Caco-2 (cell line): ENCODE measurements around the gene TEF. TPM values are rescaled to one million over a fixed set of nuclear protein-coding genes. Genes with fewer than 3 reads are reported as not detected.

Experiments used
- BruUV-seq: library from RNA; stranded (reverse); fragments of 400-500 nt; replicated peaks from 2 replicates; lab custom pipeline; 2021; lab: Mats Ljungman, UMichigan
- CTCF ChIA-PET: fragments of 300-600 bp; sonication (Branson Sonifier 250); formaldehyde crosslinking; loops from one replicate; lab custom pipeline; 2022; ENCODE audit warnings: antibody characterized with exemption; lab: Charles Lee
- POLR2A ChIA-PET: fragments of 300-600 bp; sonication (Branson Sonifier 250); formaldehyde crosslinking; loops from one replicate; lab custom pipeline; 2022; ENCODE audit warnings: antibody characterized with exemption; lab: Charles Lee
- DNase-seq, 2 experiments: peaks; one replicate each; pipeline versions ENCODE4 v3.0.0 to v3.0.0-alpha.2; 2020 to 2022
- H3K27me3 ChIP-seq: replicated peaks from 2 replicates; pipeline ENCODE4 v1.6.0; 2011; ENCODE audit warnings: low read length; ENCODE audit not compliant: control insufficient read depth, insufficient read depth
- H3K36me3 ChIP-seq: 2 replicates; pipeline ENCODE4 v1.5.1; 2011; ENCODE audit warnings: low read length; ENCODE audit not compliant: control insufficient read depth, insufficient read depth
- H3K4me1 ChIP-seq: fragments of 250-450 bp; sonication (Bioruptor Pico); 2 replicates; pipeline ENCODE4 v1.5.1; 2020; ENCODE audit warnings: mild to moderate bottlenecking
- H3K4me3 ChIP-seq: 2 replicates; pipeline ENCODE4 v1.5.1; 2011; ENCODE audit warnings: low read depth, mild to moderate bottlenecking, control low read depth, low read length
- H3K9me3 ChIP-seq: fragments of 250-450 bp; sonication (Bioruptor Pico); 2 replicates; pipeline ENCODE4 v1.5.1; 2020; ENCODE audit warnings: mild to moderate bottlenecking, moderate library complexity
- H3K27ac Mint-ChIP-seq: one replicate; pipeline ENCODE4 v1.8.0; 2022; ENCODE audit warnings: mixed read lengths; ENCODE audit not compliant: unreplicated experiment
- H3K27me3 Mint-ChIP-seq: one replicate; pipeline ENCODE4 v1.8.0; 2022; ENCODE audit warnings: mixed read lengths; ENCODE audit not compliant: insufficient read depth, unreplicated experiment
- H3K36me3 Mint-ChIP-seq: one replicate; pipeline ENCODE4 v1.8.0; 2022; ENCODE audit warnings: mild to moderate bottlenecking, mixed read lengths; ENCODE audit not compliant: insufficient read depth, unreplicated experiment
- H3K4me1 Mint-ChIP-seq: one replicate; pipeline ENCODE4 v1.8.0; 2022; ENCODE audit warnings: low read depth, mixed read lengths; ENCODE audit not compliant: unreplicated experiment
- H3K4me3 Mint-ChIP-seq: one replicate; pipeline ENCODE4 v1.8.0; 2022; ENCODE audit warnings: mild to moderate bottlenecking, moderate library complexity, mixed read lengths; ENCODE audit not compliant: unreplicated experiment
- H3K9me3 Mint-ChIP-seq: one replicate; pipeline ENCODE4 v1.8.0; 2022; ENCODE audit warnings: mixed read lengths; ENCODE audit not compliant: unreplicated experiment
- CTCF ChIP-seq, 2 experiments: fragments of 200-600 bp in 1 of 2; IDR thresholded peaks; 1 replicate in 1 of 2; 2 replicates in 1 of 2; pipeline versions ENCODE4 v1.5.1 to v1.8.0; 2011 to 2022; ENCODE audit warnings: antibody characterized with exemption in 1 of 2, control low read depth in 1 of 2, inconsistent platforms in 1 of 2, low read depth in 1 of 2, low read length in 1 of 2, mild to moderate bottlenecking in 1 of 2, moderate library complexity in 1 of 2; ENCODE audit not compliant: insufficient read depth in 1 of 2, severe bottlenecking in 1 of 2, unreplicated experiment in 1 of 2
- intact Hi-C: fragments of 100-400 bp; cut with micrococcal nuclease; formaldehyde crosslinking; loops from one replicate; pipeline ENCODE4 v1.10.0; 2022; ENCODE audit not compliant: unreplicated experiment
- total RNA-seq: library from RNA; stranded (reverse); gene quantifications from 2 replicates; pipeline ENCODE4 v1.2.3, GENCODE V29; 2022

The TEF gene
- total RNA-seq, 1 experiment from 2014 or later, result 13.8 TPM

- Histone ChIP-seq H3K4me3 (no peak overlapping the region), H3K9me3 (no peaks in the 10 kb centered on the region), H3K27me3 (no peaks in the 10 kb centered on the region), H3K36me3 (no peaks in the 10 kb centered on the region), H3K4me1 (peaks cover 6% of the 10 kb centered on the region; the same call in 1 of the 2 replicates)
- CTCF ChIA-PET, result no interaction called here
- BruUV-seq, result no TSS peak
- TF ChIP-seq CTCF (IDR thresholded peaks at IDR 0.05; ENCODE audit: insufficient read depth in 1 of 2, low read depth in 1 of 2, low read length in 1 of 2, severe bottlenecking in 1 of 2, unreplicated experiment in 1 of 2), result no peak
- H3K4me3 Mint-ChIP-seq, result no peak overlapping the region
- no peaks in the 10 kb centered on the region for H3K9me3 Mint-ChIP-seq
- POLR2A ChIA-PET, result no interaction called here
- H3K27ac Mint-ChIP-seq, result no peak overlapping the region
- H3K36me3 Mint-ChIP-seq, result peaks cover 10% of the 10 kb centered on the region
- no peaks in the 10 kb centered on the region for H3K27me3 Mint-ChIP-seq
- H3K4me1 Mint-ChIP-seq, result peaks cover 9% of the 10 kb centered on the region
- intact Hi-C loops, result no loop called here
- DNase-seq, result no peak
Observed at GRCh38 chr22:41418717-41419116, 37.0 kb downstream of the TEF start.

GRCh38 chr22:41425660-41426365 lies 44.1 kb downstream of the TEF start:
- H3K9me3 Mint-ChIP-seq, result no peaks in the 10 kb centered on the region
- intact Hi-C loops, result no loop called here
- H3K27me3 Mint-ChIP-seq, result no peaks in the 10 kb centered on the region
- no peak overlapping the region for H3K27ac Mint-ChIP-seq
- no TSS peak for BruUV-seq
- H3K4me3 Mint-ChIP-seq, result no peak overlapping the region
- DNase-seq, result no peak
- Histone ChIP-seq H3K4me3 (no peak overlapping the region), H3K36me3 (no peaks in the 10 kb centered on the region), H3K4me1 (no peaks in the 10 kb centered on the region), H3K27me3 (no peaks in the 10 kb centered on the region), H3K9me3 (no peaks in the 10 kb centered on the region)
- H3K4me1 Mint-ChIP-seq, result no peaks in the 10 kb centered on the region
- ChIA-PET CTCF (no interaction called here), POLR2A (interaction anchor here (0.7 kb wide), 1 partner anchor 386 kb away, joined by 5 read pairs; no protein-coding TSS in a partner anchor)
- TF ChIP-seq CTCF (IDR thresholded peaks at IDR 0.05; ENCODE audit: insufficient read depth in 1 of 2, low read depth in 1 of 2, low read length in 1 of 2, severe bottlenecking in 1 of 2, unreplicated experiment in 1 of 2), result no peak
- peaks cover 18% of the 10 kb centered on the region for H3K36me3 Mint-ChIP-seq

GRCh38 chr22:41429232-41429950 lies 47.6 kb downstream of the TEF start:
- BruUV-seq, result no TSS peak
- Histone ChIP-seq H3K9me3 (no peaks in the 10 kb centered on the region), H3K36me3 (no peaks in the 10 kb centered on the region), H3K4me1 (no peaks in the 10 kb centered on the region), H3K27me3 (no peaks in the 10 kb centered on the region), H3K4me3 (no peak overlapping the region)
- ChIA-PET CTCF (interaction anchor here (0.7 kb wide), 2 partner anchors 135 to 354 kb away, joined by 4 to 6 read pairs; no protein-coding TSS in a partner anchor), POLR2A (interaction anchor here (0.6 kb wide), 1 partner anchor 507 kb away, joined by 6 read pairs; no protein-coding TSS in a partner anchor)
- H3K9me3 Mint-ChIP-seq, result no peaks in the 10 kb centered on the region
- H3K4me1 Mint-ChIP-seq, result no peaks in the 10 kb centered on the region
- peaks cover 42% of the 10 kb centered on the region for H3K36me3 Mint-ChIP-seq
- DNase-seq, result no peak
- H3K4me3 Mint-ChIP-seq, result no peak overlapping the region
- intact Hi-C loops, result no loop called here
- H3K27me3 Mint-ChIP-seq, result no peaks in the 10 kb centered on the region
- TF ChIP-seq CTCF (IDR thresholded peaks at IDR 0.05; ENCODE audit: insufficient read depth in 1 of 2, low read depth in 1 of 2, low read length in 1 of 2, severe bottlenecking in 1 of 2, unreplicated experiment in 1 of 2), result no peak
- no peak overlapping the region for H3K27ac Mint-ChIP-seq
